Liver (tissue), 9 donors: Measurements from ENCODE around the gene NAA16. TPM values are rescaled to one million over a fixed set of nuclear protein-coding genes. Genes with fewer than 3 reads are reported as not detected.

Experiments used
- DNase-seq: peaks from one replicate; pipeline ENCODE4 v3.0.0-alpha.2; 2017; ENCODE audit warnings: low spot score
- H3K27ac ChIP-seq, 2 donors: one replicate each; pipeline ENCODE4 v1.7.0; 2013; ENCODE audit warnings: inconsistent platforms in 2 of 2, low read length in 2 of 2, control low read depth in 1 of 2, low read depth in 1 of 2, mild to moderate bottlenecking in 1 of 2
- H3K27me3 ChIP-seq, 4 donors: one replicate each; pipeline versions ENCODE4 v1.6.1 to v1.7.0; 2013; ENCODE audit warnings: low read length in 3 of 4, inconsistent platforms in 1 of 4, mild to moderate bottlenecking in 1 of 4, moderate library complexity in 1 of 4; ENCODE audit not compliant: control insufficient read depth in 4 of 4, insufficient read depth in 4 of 4
- H3K36me3 ChIP-seq, 4 donors: one replicate each; pipeline versions ENCODE4 v1.6.1 to v1.7.0; 2013; ENCODE audit warnings: low read length in 3 of 4, mild to moderate bottlenecking in 3 of 4, low read depth in 1 of 4, moderate library complexity in 1 of 4; ENCODE audit not compliant: control insufficient read depth in 4 of 4, insufficient read depth in 3 of 4
- H3K4me1 ChIP-seq, 4 donors: one replicate each; pipeline versions ENCODE4 v1.6.1 to v1.7.0; 2013; ENCODE audit warnings: low read length in 3 of 4, mild to moderate bottlenecking in 3 of 4, moderate library complexity in 1 of 4; ENCODE audit not compliant: control insufficient read depth in 4 of 4, insufficient read depth in 4 of 4
- H3K4me3 ChIP-seq, 3 donors: one replicate each; pipeline versions ENCODE4 v1.6.1 to v1.7.0; 2013; ENCODE audit warnings: low read length in 3 of 3, control low read depth in 1 of 3, low read depth in 1 of 3, mild to moderate bottlenecking in 1 of 3
- H3K9ac ChIP-seq, 2 donors: one replicate each; pipeline ENCODE4 v1.7.0; 2013; ENCODE audit warnings: low read length in 2 of 2, mild to moderate bottlenecking in 2 of 2, moderate library complexity in 2 of 2, control low read depth in 1 of 2, low read depth in 1 of 2
- H3K9me3 ChIP-seq, 4 donors: one replicate each; pipeline versions ENCODE4 v1.6.1 to v1.7.0; 2013; ENCODE audit warnings: low read length in 3 of 4; ENCODE audit not compliant: control insufficient read depth in 4 of 4
- ATF3 ChIP-seq: IDR thresholded peaks from 2 replicates; pipeline ENCODE4 v1.6.1; 2016; ENCODE audit warnings: antibody characterized with exemption
- CTCF ChIP-seq: fragments of 150-350 bp; IDR thresholded peaks from 2 replicates; pipeline ENCODE4 v1.5.1; 2017; ENCODE audit warnings: improper control_type of control experiment, low read depth, low read length; ENCODE audit not compliant: missing input control
- FOXA1 ChIP-seq: IDR thresholded peaks from 2 replicates; pipeline ENCODE4 v1.6.1; 2016; ENCODE audit warnings: antibody characterized with exemption
- FOXA2 ChIP-seq: IDR thresholded peaks from 2 replicates; pipeline ENCODE4 v1.6.1; 2016; ENCODE audit warnings: antibody characterized with exemption
- GABPA ChIP-seq, 2 donors: IDR thresholded peaks in 1 of 2; conservative IDR thresholded peaks in 1 of 2; 2 replicates each; pipeline ENCODE4 v1.6.1; 2016; ENCODE audit warnings: antibody characterized with exemption in 2 of 2, mild to moderate bottlenecking in 1 of 2, moderate library complexity in 1 of 2
- HNF4A ChIP-seq, 2 donors: conservative IDR thresholded peaks; 2 replicates each; pipeline ENCODE4 v1.6.1; 2016; ENCODE audit warnings: antibody characterized with exemption in 2 of 2, mild to moderate bottlenecking in 2 of 2
- HNF4G ChIP-seq: IDR thresholded peaks from 2 replicates; pipeline ENCODE4 v1.6.1; 2016; ENCODE audit warnings: antibody characterized with exemption
- JUND ChIP-seq, 2 donors: IDR thresholded peaks; 2 replicates each; pipeline ENCODE4 v1.6.1; 2016; ENCODE audit warnings: antibody characterized with exemption in 2 of 2
- NR2F2 ChIP-seq: IDR thresholded peaks from 2 replicates; pipeline ENCODE4 v1.6.1; 2016; ENCODE audit warnings: antibody characterized with exemption
- RAD21 ChIP-seq, 2 donors: IDR thresholded peaks; 2 replicates each; pipeline ENCODE4 v1.6.1; 2016; ENCODE audit warnings: antibody characterized with exemption in 2 of 2, mild to moderate bottlenecking in 2 of 2
- RXRA ChIP-seq, 2 donors: IDR thresholded peaks; 2 replicates each; pipeline ENCODE4 v1.6.1; 2017 to 2018; ENCODE audit warnings: antibody characterized with exemption in 2 of 2, mild to moderate bottlenecking in 1 of 2
- SP1 ChIP-seq: IDR thresholded peaks from 2 replicates; pipeline ENCODE4 v1.6.1; 2018; ENCODE audit warnings: antibody characterized with exemption, mild to moderate bottlenecking
- TAF1 ChIP-seq: conservative IDR thresholded peaks from 2 replicates; pipeline ENCODE4 v1.6.1; 2016; ENCODE audit warnings: antibody characterized with exemption, mild to moderate bottlenecking
- WGBS: extraction: QIAGEN DNeasy Blood & Tissue Kit; methylation state at CpG from one replicate; pipeline ENCODE4 v1.1.7; 2013; 5-methylcytosine and 5-hydroxymethylcytosine counted together
- polyA plus RNA-seq, 2 donors: library from polyadenylated mRNA; stranded (reverse) in 1 of 2; unstranded in 1 of 2; fragments of 200-250 nt in 1 of 2; fragments of >200 nt in 1 of 2; fragmentation: Nextera tagmentation in 1 of 2; extraction: Ambion mirVana in 1 of 2; gene quantifications; one replicate each; pipeline versions ENCODE4 v1.2.1 to v1.2.3, GENCODE V29; 2013 to 2015
- total RNA-seq, 2 donors: library from RNA; depleted of rRNA; stranded (reverse); fragments of >200 nt; gene quantifications; one replicate each; pipeline ENCODE4 v1.2.3, GENCODE V29; 2014
- TF ChIP-seq, protein P1 (sequence below): IDR thresholded peaks from 2 replicates; pipeline ENCODE4 v1.6.1; 2016; ENCODE audit warnings: antibody characterized with exemption, mild to moderate bottlenecking
- TF ChIP-seq, protein P2 (sequence below): IDR thresholded peaks from 2 replicates; pipeline ENCODE4 v1.6.1; 2016; ENCODE audit warnings: antibody characterized with exemption
- TF ChIP-seq, protein P3 (sequence below): IDR thresholded peaks from 2 replicates; pipeline ENCODE4 v1.6.1; 2016; ENCODE audit warnings: antibody characterized with exemption
- donor health status: healthy.
- donor health status: healthy.
- donor health status: healthy.
- donor health status: healthy.
- donor health status: healthy.

The NAA16 gene
- total and polyA plus RNA-seq, 4 donors = 2.6 to 11.5 (median 9.2) TPM

- TF ChIP-seq, protein P1, sequence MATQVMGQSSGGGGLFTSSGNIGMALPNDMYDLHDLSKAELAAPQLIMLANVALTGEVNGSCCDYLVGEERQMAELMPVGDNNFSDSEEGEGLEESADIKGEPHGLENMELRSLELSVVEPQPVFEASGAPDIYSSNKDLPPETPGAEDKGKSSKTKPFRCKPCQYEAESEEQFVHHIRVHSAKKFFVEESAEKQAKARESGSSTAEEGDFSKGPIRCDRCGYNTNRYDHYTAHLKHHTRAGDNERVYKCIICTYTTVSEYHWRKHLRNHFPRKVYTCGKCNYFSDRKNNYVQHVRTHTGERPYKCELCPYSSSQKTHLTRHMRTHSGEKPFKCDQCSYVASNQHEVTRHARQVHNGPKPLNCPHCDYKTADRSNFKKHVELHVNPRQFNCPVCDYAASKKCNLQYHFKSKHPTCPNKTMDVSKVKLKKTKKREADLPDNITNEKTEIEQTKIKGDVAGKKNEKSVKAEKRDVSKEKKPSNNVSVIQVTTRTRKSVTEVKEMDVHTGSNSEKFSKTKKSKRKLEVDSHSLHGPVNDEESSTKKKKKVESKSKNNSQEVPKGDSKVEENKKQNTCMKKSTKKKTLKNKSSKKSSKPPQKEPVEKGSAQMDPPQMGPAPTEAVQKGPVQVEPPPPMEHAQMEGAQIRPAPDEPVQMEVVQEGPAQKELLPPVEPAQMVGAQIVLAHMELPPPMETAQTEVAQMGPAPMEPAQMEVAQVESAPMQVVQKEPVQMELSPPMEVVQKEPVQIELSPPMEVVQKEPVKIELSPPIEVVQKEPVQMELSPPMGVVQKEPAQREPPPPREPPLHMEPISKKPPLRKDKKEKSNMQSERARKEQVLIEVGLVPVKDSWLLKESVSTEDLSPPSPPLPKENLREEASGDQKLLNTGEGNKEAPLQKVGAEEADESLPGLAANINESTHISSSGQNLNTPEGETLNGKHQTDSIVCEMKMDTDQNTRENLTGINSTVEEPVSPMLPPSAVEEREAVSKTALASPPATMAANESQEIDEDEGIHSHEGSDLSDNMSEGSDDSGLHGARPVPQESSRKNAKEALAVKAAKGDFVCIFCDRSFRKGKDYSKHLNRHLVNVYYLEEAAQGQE = no peak
Observed at GRCh38 chr13:41409611-41410010, 98.5 kb downstream of the NAA16 start (continued).

DNA sequence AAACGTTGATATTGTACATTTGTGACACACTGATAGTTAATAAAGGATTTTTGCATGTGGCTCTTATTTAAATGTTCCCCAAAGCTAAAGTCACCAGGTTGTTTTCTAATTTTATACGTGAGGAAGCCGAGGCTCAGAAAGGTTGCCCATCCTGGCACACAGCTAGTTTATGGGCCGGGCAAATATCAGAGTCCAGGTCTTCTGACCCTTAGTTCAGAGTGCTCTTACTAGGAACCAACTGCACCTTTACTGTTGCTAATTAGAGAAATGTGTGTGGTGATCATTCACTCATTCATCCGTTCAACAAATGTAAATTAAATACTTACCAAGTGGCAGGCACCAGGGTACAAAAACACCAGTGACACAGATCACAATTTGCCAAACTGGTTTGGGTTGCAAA is 100.0 kb downstream of the NAA16 start:
- H3K4me3 ChIP-seq = no peak overlapping the region
- H3K27ac ChIP-seq = no peak overlapping the region
- peaks cover 0 to 5% (median under 1%) of the 10 kb centered on the region in 4 donors for H3K4me1 ChIP-seq
- DNase-seq = no peak
- no peaks in the 10 kb centered on the region for H3K27me3 ChIP-seq
- peak; percentile 12 for TF ChIP-seq SP1
- no peak for TF ChIP-seq ATF3
- no peak for TF ChIP-seq RAD21 (IDR thresholded peaks at IDR 0.05)
- TF ChIP-seq GABPA (IDR thresholded peaks at IDR 0.05 in 1 of 2, conservative IDR thresholded peaks at IDR 0.05 in 1 of 2) = no peak
- TF ChIP-seq, protein P2, sequence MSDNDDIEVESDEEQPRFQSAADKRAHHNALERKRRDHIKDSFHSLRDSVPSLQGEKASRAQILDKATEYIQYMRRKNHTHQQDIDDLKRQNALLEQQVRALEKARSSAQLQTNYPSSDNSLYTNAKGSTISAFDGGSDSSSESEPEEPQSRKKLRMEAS = no peak
- TF ChIP-seq NR2F2 = no peak
- TF ChIP-seq RXRA (IDR thresholded peaks at IDR 0.05) = peak in 1 of 2 donors; percentile 18
- no peak for TF ChIP-seq FOXA2
- no peak for TF ChIP-seq FOXA1
- TF ChIP-seq HNF4A (conservative IDR thresholded peaks at IDR 0.05) = peak; percentile 90 to 92
- TF ChIP-seq JUND (IDR thresholded peaks at IDR 0.05) = no peak
- TF ChIP-seq TAF1 = no peak
- TF ChIP-seq, protein P3, sequence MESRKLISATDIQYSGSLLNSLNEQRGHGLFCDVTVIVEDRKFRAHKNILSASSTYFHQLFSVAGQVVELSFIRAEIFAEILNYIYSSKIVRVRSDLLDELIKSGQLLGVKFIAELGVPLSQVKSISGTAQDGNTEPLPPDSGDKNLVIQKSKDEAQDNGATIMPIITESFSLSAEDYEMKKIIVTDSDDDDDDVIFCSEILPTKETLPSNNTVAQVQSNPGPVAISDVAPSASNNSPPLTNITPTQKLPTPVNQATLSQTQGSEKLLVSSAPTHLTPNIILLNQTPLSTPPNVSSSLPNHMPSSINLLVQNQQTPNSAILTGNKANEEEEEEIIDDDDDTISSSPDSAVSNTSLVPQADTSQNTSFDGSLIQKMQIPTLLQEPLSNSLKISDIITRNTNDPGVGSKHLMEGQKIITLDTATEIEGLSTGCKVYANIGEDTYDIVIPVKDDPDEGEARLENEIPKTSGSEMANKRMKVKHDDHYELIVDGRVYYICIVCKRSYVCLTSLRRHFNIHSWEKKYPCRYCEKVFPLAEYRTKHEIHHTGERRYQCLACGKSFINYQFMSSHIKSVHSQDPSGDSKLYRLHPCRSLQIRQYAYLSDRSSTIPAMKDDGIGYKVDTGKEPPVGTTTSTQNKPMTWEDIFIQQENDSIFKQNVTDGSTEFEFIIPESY = no peak
- peak; percentile 61 for TF ChIP-seq HNF4G
- WGBS = 32% methylated on average over 5 of the region's 5 CpGs
- H3K9me3 ChIP-seq = no peaks in the 10 kb centered on the region
- no peak overlapping the region for H3K9ac ChIP-seq
- H3K36me3 ChIP-seq = no peaks in the 10 kb centered on the region

GRCh38 chr13:41411522-41411921 is 100.5 kb downstream of the NAA16 start:
- H3K9me3 ChIP-seq = no peaks in the 10 kb centered on the region
- 60% methylated on average over 5 of the region's 5 CpGs for WGBS
- no peak overlapping the region for H3K27ac ChIP-seq
- no peaks in the 10 kb centered on the region for H3K27me3 ChIP-seq
- peak; percentile 48 to 56 for TF ChIP-seq RAD21 (IDR thresholded peaks at IDR 0.05)
- no peak for TF ChIP-seq CTCF
- no peak overlapping the region for H3K9ac ChIP-seq
- H3K4me3 ChIP-seq = no peak overlapping the region
- peaks cover 0 to 5% (median under 1%) of the 10 kb centered on the region in 4 donors for H3K4me1 ChIP-seq
- no peaks in the 10 kb centered on the region for H3K36me3 ChIP-seq
- no peak for DNase-seq
